OCI-LY3 (cell line): ENCODE measurements around the gene FLCN.

Experiments used
- CTCF ChIP-seq: fragments of 200-600, 300-600 bp; sonication (generic); IDR thresholded peaks from 2 replicates; pipeline ENCODE4 v1.5.1; 2014; ENCODE audit warnings: antibody characterized with exemption, low read length, low read depth
- EZH2phosphoT487 ChIP-seq: fragments of 200-600 bp; shearing (Covaris generic); IDR thresholded peaks from 2 replicates; pipeline ENCODE4 v1.6.1; 2018; ENCODE audit warnings: antibody characterized with exemption, mixed run types, low read depth

- no peak for TF ChIP-seq CTCF
- no peak for TF ChIP-seq EZH2phosphoT487
Observed at GRCh38 chr17:17198281-17198680, 38.7 kb downstream of the FLCN start.
